ENCODE data around the gene TLE2. TPM values are rescaled to one million over a fixed set of nuclear protein-coding genes. Genes with fewer than 3 reads are reported as not detected.

Gene TLE2
- total and polyA plus RNA-seq, 2 donors (not counting 3 experiments of a cell fraction or from before 2014, with no cell fraction given) = 32.0 to 38.8 TPM

- intact Hi-C loops (cut with micrococcal nuclease) = loop anchor here (2.0 kb wide), 1 partner anchor 58 kb away; no protein-coding TSS in a partner anchor
- Histone ChIP-seq H2AFZ (ENCODE audit: low read depth, low read length) (peak within 1 kb of the TSS; percentile 48), H3K79me2 (ENCODE audit: control insufficient read depth, insufficient read depth, low read length) (no peaks in the 10 kb centered on the region), H4K20me1 (replicated peaks; ENCODE audit: control insufficient read depth, extremely low read depth, insufficient read depth, low read length) (no peaks in the 10 kb centered on the region), H3K4me3 (replicated peaks in 1 of 3; ENCODE audit: insufficient read depth in 1 of 3, low read depth in 1 of 3, low read length in 3 of 3) (peak within 1 kb of the TSS; percentile 15 to 47 (median 33)), H3K9me3 (replicated peaks; ENCODE audit: control insufficient read depth, insufficient read depth, low read length) (no peaks in the 10 kb centered on the region), H3K36me3 (ENCODE audit: control insufficient read depth in 2 of 2, extremely low read depth in 1 of 2, insufficient read depth in 2 of 2, low read length in 2 of 2) (no peaks in the 10 kb centered on the region), H3K27ac (ENCODE audit: insufficient read depth, low read depth, low read length) (peak within 1 kb of the TSS; percentile 40), H3K27me3 (ENCODE audit: control insufficient read depth in 2 of 2, insufficient read depth in 2 of 2, low read length in 2 of 2) (no peaks in the 10 kb centered on the region), H3K4me1 (ENCODE audit: control insufficient read depth, extremely low read depth, insufficient read depth, low read length) (peaks cover 18% of the 10 kb centered on the region), H3K4me2 (ENCODE audit: insufficient read depth, low read length) (peak within 1 kb of the TSS; percentile 79), H3K9me1 (replicated peaks; ENCODE audit: control insufficient read depth, extremely low read depth, insufficient read depth, low read length) (no peaks in the 10 kb centered on the region), H3K9ac (replicated peaks; ENCODE audit: extremely low read depth, insufficient read depth, low read length) (peak within 1 kb of the TSS; percentile 27)
- FAIRE-seq = peak; percentile 96
- dilution Hi-C loops (cut with MboI; ENCODE audit: extremely low pct_ligation_motif_present, low sequenced_read_pairs) = no loop called here
- TF ChIP-seq, protein P1, sequence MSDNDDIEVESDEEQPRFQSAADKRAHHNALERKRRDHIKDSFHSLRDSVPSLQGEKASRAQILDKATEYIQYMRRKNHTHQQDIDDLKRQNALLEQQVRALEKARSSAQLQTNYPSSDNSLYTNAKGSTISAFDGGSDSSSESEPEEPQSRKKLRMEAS (IDR thresholded peaks at IDR 0.05; ENCODE audit: insufficient read depth, insufficient read length) = peak; percentile 94
- TF ChIP-seq GATA2 (IDR thresholded peaks at IDR 0.05; ENCODE audit: insufficient read depth, insufficient read length, low read depth, low read length) = no peak
- no peak for TF ChIP-seq POLR2A (IDR thresholded peaks at IDR 0.05; ENCODE audit: low read depth, low read length)
- TF ChIP-seq POLR2AphosphoS5 (IDR thresholded peaks at IDR 0.05; ENCODE audit: insufficient read depth, low read depth, low read length) = peak; percentile 69
- TF ChIP-seq FOS (IDR thresholded peaks at IDR 0.05; ENCODE audit: borderline replicate concordance, insufficient read depth, low read length) = no peak
- TF ChIP-seq EZH2 (IDR thresholded peaks at IDR 0.05; ENCODE audit: borderline replicate concordance, low read depth, low read length, severe bottlenecking) = no peak
- no peak for TF ChIP-seq CTCF (IDR thresholded peaks at IDR 0.05; ENCODE audit: extremely low read depth in 1 of 2, insufficient read depth in 1 of 2, low read depth in 1 of 2, low read length in 2 of 2)
- TF ChIP-seq JUN (IDR thresholded peaks at IDR 0.05; ENCODE audit: borderline replicate concordance, insufficient read depth, insufficient read length, low read depth) = no peak
- TF ChIP-seq MYC (IDR thresholded peaks at IDR 0.05; ENCODE audit: low read depth, low read length) = no peak
- peak; percentile 92 for DNase-seq (ENCODE audit: low read depth, low spot score)
- ChIA-PET POLR2A (interaction anchor here (0.6 kb wide), 1 partner anchor 1522 kb away, joined by 4 read pairs; no protein-coding TSS in a partner anchor), CTCF (interaction anchor here (0.6 to 4.0 kb wide), 7 partner anchors 15 to 149 kb away, joined by 3 to 22 read pairs (median 3); no protein-coding TSS in a partner anchor)
- no TSS peak for BruUV-seq (replicated peaks)
These were observed 51.9 kb downstream of the TLE2 start, which contains the start of gene TLE6 for GRCh38 chr19:2977001-2977745. Gene TLE6, plus strand, starts transcription at chr19:2977564. Its CDS starts 670 bp downstream, at chr19:2978234.

Measured in endothelial cell of umbilical vein (primary cell).